Liver (tissue), 3 donors: ENCODE results near the gene SERP2.
A peak's percentile ranks its signal among the peaks of the same experiment; 100 is the strongest.

Source experiments
- CTCF ChIP-seq: fragments of 150-350 bp; IDR thresholded peaks from 2 replicates; pipeline ENCODE4 v1.5.1; 2017; ENCODE audit warnings: improper control_type of control experiment, low read depth, low read length; ENCODE audit not compliant: missing input control
- RAD21 ChIP-seq, 2 donors: IDR thresholded peaks; 2 replicates each; pipeline ENCODE4 v1.6.1; 2016; ENCODE audit warnings: antibody characterized with exemption in 2 of 2, mild to moderate bottlenecking in 2 of 2
- ZBTB33 ChIP-seq: IDR thresholded peaks from 2 replicates; pipeline ENCODE4 v1.6.1; 2016; ENCODE audit warnings: antibody characterized with exemption
- donor health status: healthy.
- donor health status: healthy.

- TF ChIP-seq CTCF (no peak), RAD21 (IDR thresholded peaks at IDR 0.05) (peak; percentile 59 to 66), ZBTB33 (peak; percentile 55)
Measured at GRCh38 chr13:44364345-44365000, 9.2 kb upstream of the SERP2 start.
